RWPE2 (cell line): ENCODE measurements around the gene NUDT19.
"Not testable (repeated sequence)": the region's sequence is repeated elsewhere in the genome, so short reads cannot be mapped to it uniquely, and the experiment has no call there.

ENCODE experiments used
- ATAC-seq: fragments of 200-7000 bp; cut with Tn5 transposase; 3 replicates; pipeline ENCODE4 v1.9.1; 2021; ENCODE audit warnings: low read depth
- DNase-seq: peaks from one replicate; pipeline ENCODE4 v3.0.0-alpha.2; 2020; ENCODE audit warnings: low spot score
- H3K27ac ChIP-seq: fragments of 450-650 bp; 2 replicates; pipeline ENCODE4 v1.5.1; 2017; ENCODE audit warnings: mild to moderate bottlenecking; ENCODE audit not compliant: poor library complexity, severe bottlenecking
- H3K27me3 ChIP-seq: fragments of 250-450 bp; sonication (Bioruptor Pico); 2 replicates; pipeline ENCODE4 v1.5.1; 2021; ENCODE audit warnings: mild to moderate bottlenecking, moderate library complexity; ENCODE audit not compliant: insufficient read depth, poor library complexity, severe bottlenecking
- H3K36me3 ChIP-seq: fragments of 250-450 bp; sonication (Bioruptor Pico); 2 replicates; pipeline ENCODE4 v1.5.1; 2020; ENCODE audit warnings: low read depth, mild to moderate bottlenecking, moderate library complexity
- H3K4me1 ChIP-seq: fragments of 250-450 bp; sonication (Bioruptor Pico); 2 replicates; pipeline ENCODE4 v1.5.1; 2021; ENCODE audit warnings: mild to moderate bottlenecking, moderate library complexity; ENCODE audit not compliant: insufficient read depth, poor library complexity, severe bottlenecking
- H3K4me3 ChIP-seq: fragments of 250-450 bp; sonication (Bioruptor Pico); 2 replicates; pipeline ENCODE4 v1.5.1; 2021; ENCODE audit warnings: mild to moderate bottlenecking, moderate library complexity; ENCODE audit not compliant: severe bottlenecking
- H3K9me3 ChIP-seq: fragments of 250-450 bp; sonication (Bioruptor Pico); 2 replicates; pipeline ENCODE4 v1.5.1; 2021; ENCODE audit warnings: mild to moderate bottlenecking, moderate library complexity; ENCODE audit not compliant: severe bottlenecking
- CTCF ChIP-seq: fragments of 450-650 bp; IDR thresholded peaks from one replicate; pipeline ENCODE4 v1.5.1; 2017; ENCODE audit warnings: mild to moderate bottlenecking, moderate library complexity; ENCODE audit not compliant: poor library complexity, severe bottlenecking

The NUDT19 gene

GRCh38 chr19:32711747-32712146, 20.1 kb downstream of the NUDT19 start:
- no peak for DNase-seq
- Histone ChIP-seq H3K4me1 (no peaks in the 10 kb centered on the region), H3K36me3 (peaks cover 52% of the 10 kb centered on the region), H3K27me3 (no peaks in the 10 kb centered on the region), H3K4me3 (no peak overlapping the region), H3K27ac (no peak overlapping the region), H3K9me3 (no peaks in the 10 kb centered on the region)
- no peak for TF ChIP-seq CTCF
- ATAC-seq: no peak

GRCh38 chr19:32716203-32716602, 24.6 kb downstream of the NUDT19 start:
- not testable (repeated sequence) for H3K27ac ChIP-seq, H3K9me3 ChIP-seq, H3K4me1 ChIP-seq, DNase-seq, ATAC-seq, H3K4me3 ChIP-seq, H3K27me3 ChIP-seq
- H3K36me3 ChIP-seq: peaks cover 33% of the 10 kb centered on the region

GRCh38 chr19:32717496-32717895, 25.9 kb downstream of the NUDT19 start:
- TF ChIP-seq CTCF: no peak
- no peaks in the 10 kb centered on the region for H3K4me1 ChIP-seq
- no peak for DNase-seq
- ATAC-seq: no peak
- H3K27me3 ChIP-seq: no peaks in the 10 kb centered on the region
- H3K9me3 ChIP-seq: no peaks in the 10 kb centered on the region
- H3K36me3 ChIP-seq: peaks cover 23% of the 10 kb centered on the region
- no peak overlapping the region for H3K27ac ChIP-seq
- H3K4me3 ChIP-seq: no peak overlapping the region

GRCh38 chr19:32718286-32718685, 26.7 kb downstream of the NUDT19 start:
- H3K4me1 ChIP-seq: no peaks in the 10 kb centered on the region
- no peak overlapping the region for H3K4me3 ChIP-seq
- no peak for DNase-seq
- no peaks in the 10 kb centered on the region for H3K27me3 ChIP-seq
- H3K36me3 ChIP-seq: peaks cover 15% of the 10 kb centered on the region
- no peak overlapping the region for H3K27ac ChIP-seq
- TF ChIP-seq CTCF: no peak
- H3K9me3 ChIP-seq: no peaks in the 10 kb centered on the region
- no peak for ATAC-seq

GRCh38 chr19:32719611-32720059, 28.0 kb downstream of the NUDT19 start, which contains the start of gene TDRD12:
Gene TDRD12 (plus strand): TSS chr19:32719767. CDS start chr19:32720073, 306 bp downstream.
- no peaks in the 10 kb centered on the region for H3K4me1 ChIP-seq
- DNase-seq (no peak), ATAC-seq (no peak)
- H3K27ac ChIP-seq: no peak within 1 kb of the TSS
- no peaks in the 10 kb centered on the region for H3K27me3 ChIP-seq
- H3K9me3 ChIP-seq: no peaks in the 10 kb centered on the region
- TF ChIP-seq CTCF: no peak
- peaks cover 4% of the 10 kb centered on the region for H3K36me3 ChIP-seq
- no peak within 1 kb of the TSS for H3K4me3 ChIP-seq
